SK-N-SH treated with all-trans-retinoic acid at 6 μM for 48 hours (cell line): ENCODE measurements around the gene RELA.

Experiments used
- ESRRG ChIP-seq: fragments of 250-450 bp; sonication (Bioruptor Pico); IDR thresholded peaks from 2 replicates; pipeline ENCODE4 v1.6.1; 2021; ENCODE audit warnings: mild to moderate bottlenecking
- PATZ1 ChIP-seq: fragments of 250-450 bp; sonication (Bioruptor Pico); IDR thresholded peaks from 2 replicates; pipeline ENCODE4 v1.8.0; 2020; ENCODE audit warnings: mild to moderate bottlenecking, moderate library complexity, borderline replicate concordance
- TSHZ2 ChIP-seq: fragments of 250-450 bp; sonication (Bioruptor Pico); IDR thresholded peaks from 2 replicates; pipeline ENCODE4 v1.5.0; 2020; ENCODE audit warnings: mild to moderate bottlenecking, moderate library complexity
- ZC3H10 ChIP-seq: fragments of 250-450 bp; sonication (Bioruptor Pico); IDR thresholded peaks from 2 replicates; pipeline ENCODE4 v1.5.1; 2021; ENCODE audit warnings: mild to moderate bottlenecking, moderate library complexity
- ZFP3 ChIP-seq: fragments of 250-450 bp; sonication (Bioruptor Pico); IDR thresholded peaks from 2 replicates; pipeline ENCODE4 v1.5.0; 2020; ENCODE audit warnings: mild to moderate bottlenecking, moderate library complexity
- ZNF8 ChIP-seq: fragments of 450-650 bp; formaldehyde crosslinking; IDR thresholded peaks from 2 replicates; pipeline ENCODE4 v1.5.0; 2020; ENCODE audit warnings: mild to moderate bottlenecking, moderate library complexity

DNA sequence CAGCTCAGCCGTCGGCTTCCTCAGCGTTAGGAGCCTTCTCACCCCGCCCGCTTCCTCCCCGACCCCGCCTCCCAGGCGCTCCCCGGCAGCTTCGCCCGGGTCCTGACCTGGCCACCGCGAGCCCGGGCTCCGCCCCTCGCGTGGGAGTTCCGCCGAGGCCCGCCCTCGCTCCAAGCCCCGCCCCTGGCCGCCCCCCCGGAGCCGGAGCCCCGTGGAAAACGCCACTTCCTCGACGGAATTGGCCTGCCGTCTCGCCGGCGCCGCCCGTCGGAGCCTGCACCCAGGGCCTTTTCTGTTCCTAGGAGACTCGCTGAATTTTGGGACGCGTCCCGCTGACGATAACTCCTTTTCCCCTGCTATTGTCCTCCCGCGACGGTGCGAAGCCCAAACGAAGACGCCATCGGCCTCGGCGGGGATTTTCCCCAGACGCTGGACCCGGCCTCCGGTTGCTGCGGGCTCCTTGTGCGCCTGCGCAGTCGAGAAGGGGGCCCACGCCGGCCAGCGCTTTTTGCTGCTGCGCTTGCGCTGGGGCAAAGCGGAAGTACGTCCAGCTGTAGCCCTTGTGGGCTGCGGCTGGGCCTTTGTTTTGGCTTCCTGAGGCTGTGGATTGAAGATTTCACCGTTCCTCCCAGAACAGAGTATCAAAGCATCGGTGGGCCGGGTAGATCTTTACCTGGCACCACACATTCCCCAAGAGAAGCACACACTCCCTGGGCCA is 10.0 kb downstream of the RELA start:
- TF ChIP-seq TSHZ2 (CRISPR knock-in tag): 0 out of 2 replicates have a peak, but pooled peaks have one; percentile 15
- TF ChIP-seq ZC3H10: no peak
- peak; percentile 61; the same call in 1 of the 2 replicates for TF ChIP-seq ZFP3 (CRISPR knock-in tag)
- no peak for TF ChIP-seq PATZ1
- no peak for TF ChIP-seq ESRRG
- no peak for TF ChIP-seq ZNF8 (CRISPR knock-in tag)
